Chondrocyte (in vitro differentiated cells): ENCODE results near the gene BPI. TPM values are rescaled to one million over a fixed set of nuclear protein-coding genes. Genes with fewer than 3 reads are reported as not detected.

ENCODE experiments used
- DNase-seq: peaks from one replicate; pipeline ENCODE4 v3.0.0; 2021; ENCODE audit warnings: mixed read lengths, low spot score
- H3K27ac Mint-ChIP-seq: one replicate; pipeline ENCODE4 v1.8.0; 2021; ENCODE audit warnings: mild to moderate bottlenecking, moderate library complexity, mixed read lengths; ENCODE audit not compliant: unreplicated experiment
- H3K27me3 Mint-ChIP-seq: 2 replicates; pipeline ENCODE4 v1.8.0; 2021; ENCODE audit warnings: low read depth, mixed read lengths
- H3K36me3 Mint-ChIP-seq: 2 replicates; pipeline ENCODE4 v1.8.0; 2021; ENCODE audit warnings: low read depth, mixed read lengths
- H3K4me1 Mint-ChIP-seq: 2 replicates; pipeline ENCODE4 v1.8.0; 2021; ENCODE audit warnings: low read depth, mild to moderate bottlenecking, mixed read lengths
- H3K4me3 Mint-ChIP-seq: one replicate; pipeline ENCODE4 v1.8.0; 2021; ENCODE audit warnings: mild to moderate bottlenecking, moderate library complexity, mixed read lengths; ENCODE audit not compliant: unreplicated experiment
- H3K9me3 Mint-ChIP-seq: 2 replicates; pipeline ENCODE4 v1.8.0; 2021; ENCODE audit warnings: low read depth, mixed read lengths
- total RNA-seq: library from RNA; stranded (reverse); gene quantifications from 3 replicates; pipeline ENCODE4 v1.2.1, GENCODE V29; 2021
- TF ChIP-seq, protein P1 (sequence below): fragments of 200-600 bp; sonication (generic); IDR thresholded peaks from 2 replicates; pipeline ENCODE4 v1.5.0; 2021; ENCODE audit warnings: antibody characterized with exemption, mild to moderate bottlenecking, moderate library complexity

The BPI gene
- total RNA-seq, 1 donor from 2014 or later = 0.55 TPM

DNA sequence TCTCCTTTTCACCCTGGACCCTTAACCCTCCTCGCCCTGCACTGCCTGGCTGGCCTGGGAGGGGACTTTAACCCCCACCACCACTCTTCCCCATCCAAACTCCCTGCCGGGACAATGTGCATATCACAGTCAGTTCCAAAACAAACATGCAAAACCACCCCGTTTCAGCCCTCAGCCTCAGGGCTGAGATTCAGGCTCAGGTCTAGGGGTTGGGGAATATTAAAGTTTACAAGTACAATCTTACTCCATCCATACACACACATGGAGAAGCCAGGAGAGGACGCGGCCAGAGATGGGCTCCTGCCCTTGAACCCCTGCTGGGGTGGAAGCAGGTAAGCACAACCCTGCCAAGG, 44.0 kb upstream of the BPI start:
- Mint-ChIP-seq H3K4me3 (peak overlapping the region; percentile 79), H3K27ac (peak overlapping the region; percentile 95), H3K27me3 (no peaks in the 10 kb centered on the region), H3K9me3 (peaks cover 8% of the 10 kb centered on the region), H3K36me3 (peaks cover 7% of the 10 kb centered on the region), H3K4me1 (peaks cover 55% of the 10 kb centered on the region)
- TF ChIP-seq, protein P1, sequence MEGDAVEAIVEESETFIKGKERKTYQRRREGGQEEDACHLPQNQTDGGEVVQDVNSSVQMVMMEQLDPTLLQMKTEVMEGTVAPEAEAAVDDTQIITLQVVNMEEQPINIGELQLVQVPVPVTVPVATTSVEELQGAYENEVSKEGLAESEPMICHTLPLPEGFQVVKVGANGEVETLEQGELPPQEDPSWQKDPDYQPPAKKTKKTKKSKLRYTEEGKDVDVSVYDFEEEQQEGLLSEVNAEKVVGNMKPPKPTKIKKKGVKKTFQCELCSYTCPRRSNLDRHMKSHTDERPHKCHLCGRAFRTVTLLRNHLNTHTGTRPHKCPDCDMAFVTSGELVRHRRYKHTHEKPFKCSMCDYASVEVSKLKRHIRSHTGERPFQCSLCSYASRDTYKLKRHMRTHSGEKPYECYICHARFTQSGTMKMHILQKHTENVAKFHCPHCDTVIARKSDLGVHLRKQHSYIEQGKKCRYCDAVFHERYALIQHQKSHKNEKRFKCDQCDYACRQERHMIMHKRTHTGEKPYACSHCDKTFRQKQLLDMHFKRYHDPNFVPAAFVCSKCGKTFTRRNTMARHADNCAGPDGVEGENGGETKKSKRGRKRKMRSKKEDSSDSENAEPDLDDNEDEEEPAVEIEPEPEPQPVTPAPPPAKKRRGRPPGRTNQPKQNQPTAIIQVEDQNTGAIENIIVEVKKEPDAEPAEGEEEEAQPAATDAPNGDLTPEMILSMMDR = no peak
- DNase-seq = no peak

DNA sequence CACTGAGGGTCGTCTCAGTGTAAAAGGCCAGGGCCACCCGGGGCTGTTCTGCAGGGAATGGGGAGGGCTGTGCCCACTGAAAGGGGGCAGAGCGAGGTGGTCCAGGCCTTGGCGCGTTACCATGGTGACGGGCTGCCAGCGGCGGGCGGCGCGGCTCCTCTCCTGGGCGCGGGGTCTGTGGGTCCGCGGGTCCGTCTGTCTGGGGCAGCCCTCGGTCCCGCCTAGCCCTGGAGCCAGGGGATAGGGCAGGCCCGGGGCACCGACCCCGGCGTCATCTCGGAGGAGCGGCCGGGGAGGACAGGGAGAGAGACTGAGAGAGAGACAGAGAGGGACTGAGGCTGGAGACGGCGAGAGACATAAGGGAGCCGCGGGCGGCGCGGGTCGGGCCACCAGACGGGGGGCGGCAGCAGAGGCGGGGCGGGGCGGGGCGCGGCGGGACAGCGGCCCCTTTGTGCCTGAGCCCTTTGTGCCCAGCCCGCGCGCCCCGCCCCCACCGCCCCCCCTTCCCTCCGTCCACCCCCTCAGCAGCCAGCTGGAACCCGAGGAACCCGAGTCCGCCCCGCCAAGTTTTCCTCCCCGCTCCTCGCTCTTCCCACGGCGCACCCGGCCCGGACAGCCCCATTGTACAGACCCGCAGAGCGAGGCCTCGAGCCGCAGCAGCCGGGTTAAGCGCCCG, 43.4 kb upstream of the BPI start, which contains the start of gene KIAA1755:
TSS of gene KIAA1755 (minus strand) at position 358 of the 676 bp plus-strand sequence. CDS start at position 123, 235 bp downstream.
- Mint-ChIP-seq H3K36me3 (peaks cover 7% of the 10 kb centered on the region), H3K9me3 (peaks cover 10% of the 10 kb centered on the region), H3K27me3 (no peaks in the 10 kb centered on the region), H3K4me3 (peak within 1 kb of the TSS; percentile 79), H3K27ac (peak within 1 kb of the TSS; percentile 95), H3K4me1 (peaks cover 49% of the 10 kb centered on the region)
- DNase-seq = peak; percentile 90
- TF ChIP-seq, protein P1 = no peak

DNA sequence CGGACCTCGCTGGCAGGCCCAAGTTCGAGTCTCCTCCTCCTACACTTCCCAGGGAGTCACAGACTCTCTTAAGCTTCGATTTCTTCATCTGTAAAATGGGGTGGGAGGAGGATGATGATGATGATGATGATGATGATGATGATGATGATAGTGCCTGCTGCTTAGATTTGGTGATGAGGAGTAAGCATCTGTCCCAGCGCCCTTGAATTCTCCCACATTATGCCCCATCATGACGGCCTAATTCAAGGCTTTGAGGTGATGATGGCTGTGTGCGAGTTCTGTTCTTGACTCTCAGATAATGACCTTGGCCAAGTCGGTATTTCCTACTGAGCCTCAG, 42.9 kb upstream of the BPI start:
- Mint-ChIP-seq H3K36me3 (peaks cover 7% of the 10 kb centered on the region), H3K4me1 (peaks cover 44% of the 10 kb centered on the region), H3K4me3 (peak overlapping the region; percentile 71), H3K27me3 (no peaks in the 10 kb centered on the region), H3K9me3 (peaks cover 12% of the 10 kb centered on the region), H3K27ac (peak overlapping the region; percentile 73)
- TF ChIP-seq, protein P1 = no peak
- no peak for DNase-seq

DNA sequence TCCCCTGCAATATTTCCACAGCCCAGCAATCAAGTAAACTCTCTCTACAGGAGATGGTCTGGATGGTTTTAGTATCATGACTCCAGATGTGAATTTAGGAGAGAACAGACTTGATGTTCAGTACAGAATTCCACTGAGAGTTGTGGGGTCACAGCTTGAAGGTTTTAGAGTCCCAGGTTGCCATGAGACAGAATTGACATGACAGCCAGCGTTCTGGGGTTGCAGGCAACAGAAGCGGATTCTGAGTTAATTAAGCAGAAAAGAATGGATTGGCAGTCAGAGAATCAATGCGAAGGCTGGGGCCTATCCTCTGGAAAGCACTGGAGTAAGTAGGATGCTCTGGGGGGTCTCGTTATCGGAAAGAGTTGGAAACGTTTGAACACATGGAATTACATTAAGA, 41.0 kb upstream of the BPI start:
- TF ChIP-seq, protein P1 = no peak
- peaks cover 5% of the 10 kb centered on the region for H3K36me3 Mint-ChIP-seq
- DNase-seq = peak; percentile 14
- no peak overlapping the region for H3K27ac Mint-ChIP-seq
- no peaks in the 10 kb centered on the region for H3K27me3 Mint-ChIP-seq
- H3K4me3 Mint-ChIP-seq = no peak overlapping the region
- peaks cover 37% of the 10 kb centered on the region for H3K4me1 Mint-ChIP-seq
- peaks cover 12% of the 10 kb centered on the region for H3K9me3 Mint-ChIP-seq

DNA sequence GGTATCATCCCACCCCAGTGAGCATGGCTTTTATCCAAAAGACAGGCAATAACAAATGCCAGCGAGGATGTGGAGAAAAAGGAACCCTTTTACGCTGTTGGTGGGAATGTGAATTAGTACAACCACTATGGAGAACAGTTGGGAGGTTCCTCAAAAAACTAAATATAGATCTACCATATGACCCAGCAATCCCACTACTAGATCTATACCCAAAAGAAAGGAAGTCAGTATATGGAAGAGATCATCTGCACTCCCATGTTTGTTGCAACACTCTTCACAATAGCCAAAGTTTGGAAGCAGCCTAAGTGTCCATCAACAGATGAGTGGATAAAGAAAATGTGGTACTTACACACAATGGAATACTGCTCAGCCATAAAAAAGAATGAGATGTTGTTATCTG, 37.5 kb upstream of the BPI start:
- peaks cover 32% of the 10 kb centered on the region for H3K4me1 Mint-ChIP-seq
- H3K27me3 Mint-ChIP-seq = no peaks in the 10 kb centered on the region
- no peak for DNase-seq
- no peak overlapping the region for H3K4me3 Mint-ChIP-seq
- peaks cover 12% of the 10 kb centered on the region for H3K9me3 Mint-ChIP-seq
- H3K36me3 Mint-ChIP-seq = peaks cover 5% of the 10 kb centered on the region
- TF ChIP-seq, protein P1 = no peak
- no peak overlapping the region for H3K27ac Mint-ChIP-seq
